ENCODE results near the gene KIF2C.
"Not testable (repeated sequence)": the region's sequence is repeated elsewhere in the genome, so short reads cannot be mapped to it uniquely, and the experiment has no call there.

Gene KIF2C

GRCh38 chr1:44808063-44808937 lies 68.7 kb downstream of the KIF2C start, which contains the start of gene BTBD19:
TSS of gene BTBD19 (plus strand) at chr1:44808523. CDS start at chr1:44808821, 298 bp downstream.
- peak in 9 of 10 donors; percentile 75 to 98 (median 79) for DNase-seq
- intact Hi-C loops (cut with DNase I), result no loop called here

- peak in 3 of 10 donors; percentile 64 to 88 (median 67) for DNase-seq
- intact Hi-C loops (cut with DNase I), result no loop called here
Observed at GRCh38 chr1:44808938-44809917, 69.6 kb downstream of the KIF2C start.

- peak in 4 of 10 donors; percentile 26 to 89 (median 68) for DNase-seq
- intact Hi-C loops (cut with DNase I), result no loop called here
Observed at GRCh38 chr1:44810101-44810761, 70.6 kb downstream of the KIF2C start.

GRCh38 chr1:44810762-44811105 lies 71.1 kb downstream of the KIF2C start:
- intact Hi-C loops (cut with DNase I), result not testable (repeated sequence)
- peak in 2 of 10 donors; percentile 4 to 6 for DNase-seq

- intact Hi-C loops (cut with DNase I), result no loop called here
- DNase-seq, result peak in 3 of 10 donors; percentile 4 to 10 (median 8)
Observed at GRCh38 chr1:44811234-44811633, 71.6 kb downstream of the KIF2C start.

GRCh38 chr1:44812822-44813543 lies 73.3 kb downstream of the KIF2C start:
- intact Hi-C loops (cut with DNase I), result no loop called here
- peak in 5 of 10 donors; percentile 37 to 91 (median 79) for DNase-seq

GRCh38 chr1:44815926-44816325 lies 76.3 kb downstream of the KIF2C start:
- DNase-seq, result peak in 3 of 10 donors; percentile 11 to 55 (median 47)
- intact Hi-C loops (cut with DNase I), result not testable (repeated sequence)

GRCh38 chr1:44817307-44817706 lies 77.7 kb downstream of the KIF2C start:
- intact Hi-C loops (cut with DNase I), result no loop called here
- no peak for DNase-seq
